ENCODE results near the gene IFNA17. TPM values are rescaled to one million over a fixed set of nuclear protein-coding genes. Genes with fewer than 3 reads are reported as not detected.
A peak's percentile ranks its signal among the peaks of the same experiment; 100 is the strongest.
"Not testable (repeated sequence)": the region's sequence is repeated elsewhere in the genome, so short reads cannot be mapped to it uniquely, and the experiment has no call there.

Gene IFNA17
- total RNA-seq, 4 donors from 2014 or later = not detected

DNA sequence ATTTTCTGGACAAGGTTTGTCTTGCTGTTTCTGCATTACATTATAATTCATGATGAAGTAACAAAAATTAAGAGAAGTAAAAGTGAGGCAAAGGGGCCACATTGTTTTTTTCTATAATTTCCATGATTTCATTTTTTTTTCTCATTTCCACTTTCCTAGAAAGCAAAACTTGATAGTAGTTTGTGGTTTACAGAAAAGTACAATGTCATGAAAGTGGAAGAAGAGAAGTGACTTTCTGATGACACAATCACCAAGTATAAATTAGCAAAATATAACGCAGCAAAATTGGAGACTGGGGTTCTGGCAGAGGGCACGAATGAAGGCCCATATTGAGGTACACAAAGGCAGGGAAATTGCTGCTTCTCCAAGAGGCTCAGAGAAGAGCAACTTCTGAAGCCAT, 16.8 kb upstream of the IFNA17 start:
- WGBS = 59% methylated on average over 2 of the region's 2 CpGs
- Histone ChIP-seq H3K9me3 (no peaks in the 10 kb centered on the region), H3K36me3 (no peaks in the 10 kb centered on the region), H3K4me3 (no peak overlapping the region), H3K4me1 (no peaks in the 10 kb centered on the region), H3K27ac (no peak overlapping the region), H3K27me3 (no peaks in the 10 kb centered on the region)
- no peak for TF ChIP-seq EP300 (IDR thresholded peaks at IDR 0.05)
- no peak for DNase-seq (ENCODE audit: low spot score in 2 of 2)

DNA sequence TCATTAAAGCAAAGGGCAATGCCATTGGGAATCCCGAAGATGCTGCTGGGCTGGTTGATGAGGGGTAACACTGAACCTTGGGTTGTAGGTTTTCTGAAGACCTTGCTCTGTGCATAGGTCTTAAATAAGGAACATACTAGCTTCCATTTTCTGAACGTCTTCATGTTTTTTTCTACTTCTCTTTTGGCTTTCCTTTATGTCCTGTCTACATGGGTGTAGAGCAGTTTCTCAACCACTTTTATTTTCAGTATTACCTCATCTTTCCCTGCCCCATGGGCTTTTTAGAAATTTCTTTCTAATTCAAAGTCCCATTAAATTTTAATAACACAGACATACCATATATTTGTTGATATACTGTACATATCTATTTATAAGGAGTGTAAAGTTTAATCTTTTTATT, 11.9 kb upstream of the IFNA17 start, which contains the start of gene IFNA14:
Gene IFNA14 (minus strand): TSS at position 95 of the 400 bp plus-strand sequence. CDS start 70 bp downstream, at position 25.
- WGBS = 82% methylated on average over 2 of the region's 2 CpGs
- Histone ChIP-seq H3K9me3 (no peaks in the 10 kb centered on the region), H3K36me3 (no peaks in the 10 kb centered on the region), H3K4me1 (no peaks in the 10 kb centered on the region), H3K4me3 (no peak within 1 kb of the TSS), H3K27me3 (no peaks in the 10 kb centered on the region), H3K27ac (no peak within 1 kb of the TSS)
- DNase-seq (ENCODE audit: low spot score in 2 of 2) = no peak
- TF ChIP-seq POLR2A (IDR thresholded peaks at IDR 0.05) = no peak
- TF ChIP-seq POLR2AphosphoS5 (IDR thresholded peaks at IDR 0.05) = no peak
- no peak for TF ChIP-seq EP300 (IDR thresholded peaks at IDR 0.05)
- TF ChIP-seq, protein P1, sequence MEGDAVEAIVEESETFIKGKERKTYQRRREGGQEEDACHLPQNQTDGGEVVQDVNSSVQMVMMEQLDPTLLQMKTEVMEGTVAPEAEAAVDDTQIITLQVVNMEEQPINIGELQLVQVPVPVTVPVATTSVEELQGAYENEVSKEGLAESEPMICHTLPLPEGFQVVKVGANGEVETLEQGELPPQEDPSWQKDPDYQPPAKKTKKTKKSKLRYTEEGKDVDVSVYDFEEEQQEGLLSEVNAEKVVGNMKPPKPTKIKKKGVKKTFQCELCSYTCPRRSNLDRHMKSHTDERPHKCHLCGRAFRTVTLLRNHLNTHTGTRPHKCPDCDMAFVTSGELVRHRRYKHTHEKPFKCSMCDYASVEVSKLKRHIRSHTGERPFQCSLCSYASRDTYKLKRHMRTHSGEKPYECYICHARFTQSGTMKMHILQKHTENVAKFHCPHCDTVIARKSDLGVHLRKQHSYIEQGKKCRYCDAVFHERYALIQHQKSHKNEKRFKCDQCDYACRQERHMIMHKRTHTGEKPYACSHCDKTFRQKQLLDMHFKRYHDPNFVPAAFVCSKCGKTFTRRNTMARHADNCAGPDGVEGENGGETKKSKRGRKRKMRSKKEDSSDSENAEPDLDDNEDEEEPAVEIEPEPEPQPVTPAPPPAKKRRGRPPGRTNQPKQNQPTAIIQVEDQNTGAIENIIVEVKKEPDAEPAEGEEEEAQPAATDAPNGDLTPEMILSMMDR (IDR thresholded peaks at IDR 0.05) = no peak

DNA sequence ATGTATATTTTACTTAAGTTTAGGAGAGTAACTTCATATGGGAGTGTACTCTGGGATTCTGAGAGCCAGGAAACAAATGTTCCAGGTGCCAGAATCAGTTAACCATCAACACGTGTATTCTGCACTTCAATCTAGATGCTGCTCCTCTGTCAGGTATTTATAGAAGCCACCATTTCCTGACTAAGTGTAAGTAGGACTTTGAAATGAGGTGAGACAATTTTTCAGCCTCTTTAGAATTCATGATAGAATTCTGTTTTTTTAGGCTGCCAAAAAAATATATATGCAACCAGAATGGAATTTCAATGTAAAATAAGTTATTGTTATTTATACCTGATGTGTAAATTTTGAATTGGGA, 8.3 kb upstream of the IFNA17 start:
- not testable (repeated sequence) for H3K4me1 ChIP-seq; H3K4me3 ChIP-seq; H3K27me3 ChIP-seq; H3K9me3 ChIP-seq; H3K36me3 ChIP-seq; DNase-seq (ENCODE audit: low spot score in 2 of 2); H3K27ac ChIP-seq
- WGBS = 14% methylated on average over 1 of the region's 1 CpG

DNA sequence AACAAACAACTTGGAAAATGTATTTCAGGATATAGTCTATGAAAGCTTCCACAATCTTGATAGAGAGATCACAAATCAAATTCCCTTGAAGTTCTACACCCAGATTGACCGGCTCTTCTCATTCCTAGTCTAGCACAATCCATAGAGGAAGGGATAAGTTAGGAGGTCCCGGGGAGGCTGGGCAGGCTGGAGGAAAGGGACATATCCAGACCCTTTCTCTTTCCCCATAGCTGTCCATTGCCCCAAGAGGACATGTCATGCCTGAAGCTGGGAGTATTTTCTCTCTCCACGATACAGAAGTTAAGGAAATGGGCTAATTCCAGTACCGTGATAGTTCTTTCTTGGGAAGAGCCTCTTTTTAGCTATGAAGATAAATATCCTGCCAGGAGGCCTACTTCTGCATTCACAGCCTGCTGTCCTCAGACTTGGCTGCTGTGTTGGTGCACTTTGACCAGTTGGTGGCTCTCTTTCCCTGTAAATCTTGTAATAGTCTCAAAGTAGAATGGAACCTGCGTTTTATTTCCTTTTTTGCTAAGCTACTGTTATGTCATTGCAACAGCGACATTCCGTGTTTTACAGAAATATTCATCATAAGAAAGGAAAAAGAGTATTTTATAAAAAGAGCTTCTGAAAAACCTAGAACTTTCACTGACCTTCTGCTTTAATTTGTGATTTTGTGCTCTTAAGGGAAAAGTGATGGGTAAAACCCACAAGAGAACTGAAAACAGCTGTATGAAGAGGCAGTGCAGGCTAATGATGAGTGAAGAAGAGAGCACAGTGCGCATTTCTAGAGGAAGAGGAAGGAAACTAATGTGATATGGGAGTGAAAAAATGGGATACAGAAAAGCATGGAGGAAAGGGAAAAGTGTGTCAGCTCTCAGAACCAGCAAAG, 7.7 kb upstream of the IFNA17 start:
- DNase-seq (ENCODE audit: low spot score in 2 of 2); H3K36me3 ChIP-seq; H3K27me3 ChIP-seq; H3K4me1 ChIP-seq; H3K9me3 ChIP-seq; H3K27ac ChIP-seq; H3K4me3 ChIP-seq: not testable (repeated sequence)
- 42% methylated on average over 8 of the region's 8 CpGs for WGBS

DNA sequence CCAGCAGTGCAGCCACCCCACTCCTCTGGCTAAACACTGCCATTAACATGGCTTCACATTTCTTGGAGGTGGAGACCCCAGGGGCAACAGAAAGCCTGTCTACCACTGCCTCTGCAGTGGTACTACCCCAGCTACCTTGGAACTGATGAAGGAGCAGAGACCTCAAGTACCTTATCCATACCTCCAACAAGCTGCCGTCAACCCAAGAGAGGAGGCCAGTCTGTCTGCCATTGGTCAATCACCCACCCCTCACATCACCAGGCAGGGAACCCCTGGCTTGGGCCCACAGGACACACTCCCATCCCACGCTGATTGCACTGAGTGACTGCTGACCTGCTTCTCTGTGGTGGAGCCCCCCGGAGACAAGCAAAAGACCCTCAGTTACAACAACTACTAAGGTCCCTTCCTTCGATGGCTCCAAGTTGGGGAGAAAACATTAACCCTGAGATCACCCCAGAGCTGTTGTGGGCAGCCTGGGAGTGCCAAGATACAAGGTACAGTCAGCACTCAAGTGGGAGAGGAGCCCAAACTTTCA, 6.2 kb upstream of the IFNA17 start:
- Histone ChIP-seq H3K9me3 (no peaks in the 10 kb centered on the region), H3K4me1 (no peaks in the 10 kb centered on the region), H3K27ac (no peak overlapping the region), H3K36me3 (no peaks in the 10 kb centered on the region), H3K27me3 (no peaks in the 10 kb centered on the region), H3K4me3 (no peak overlapping the region)
- no peak for DNase-seq (ENCODE audit: low spot score in 2 of 2)
- TF ChIP-seq EP300 (IDR thresholded peaks at IDR 0.05) (no peak), POLR2A (IDR thresholded peaks at IDR 0.05) (no peak), POLR2AphosphoS5 (IDR thresholded peaks at IDR 0.05) (no peak)
- TF ChIP-seq, protein P1 (IDR thresholded peaks at IDR 0.05) = no peak
- 72% methylated on average over 2 of the region's 4 CpGs for WGBS

DNA sequence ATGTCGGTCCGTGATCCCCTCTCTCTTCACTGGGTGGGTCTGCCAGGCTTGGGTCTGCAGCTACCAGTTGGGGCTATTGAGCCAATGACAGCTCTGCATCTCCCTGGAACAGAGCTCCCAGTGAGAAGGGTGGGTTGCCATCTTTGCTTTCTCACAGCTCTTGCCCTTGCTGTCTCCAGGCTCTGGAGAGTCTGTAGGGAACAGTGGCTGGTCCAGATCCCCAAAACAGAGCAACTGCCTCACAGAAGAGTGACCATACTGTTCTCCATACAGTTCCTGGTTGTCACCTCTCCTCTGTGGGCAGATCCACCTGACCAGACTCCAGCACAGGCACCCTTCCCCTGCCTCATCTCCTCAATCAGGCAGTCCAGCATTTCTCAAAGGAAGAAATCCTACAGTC, 5.2 kb upstream of the IFNA17 start:
- no peaks in the 10 kb centered on the region for H3K9me3 ChIP-seq
- 100% methylated on average over 1 of the region's 2 CpGs for WGBS
- TF ChIP-seq POLR2AphosphoS5 (IDR thresholded peaks at IDR 0.05) (no peak), EP300 (IDR thresholded peaks at IDR 0.05) (no peak), POLR2A (IDR thresholded peaks at IDR 0.05) (no peak)
- TF ChIP-seq, protein P1 (IDR thresholded peaks at IDR 0.05) = no peak
- no peaks in the 10 kb centered on the region for H3K27me3 ChIP-seq
- no peak overlapping the region for H3K27ac ChIP-seq
- DNase-seq (ENCODE audit: low spot score in 2 of 2) = no peak
- H3K36me3 ChIP-seq = no peaks in the 10 kb centered on the region
- no peak overlapping the region for H3K4me3 ChIP-seq
- H3K4me1 ChIP-seq = no peaks in the 10 kb centered on the region

DNA sequence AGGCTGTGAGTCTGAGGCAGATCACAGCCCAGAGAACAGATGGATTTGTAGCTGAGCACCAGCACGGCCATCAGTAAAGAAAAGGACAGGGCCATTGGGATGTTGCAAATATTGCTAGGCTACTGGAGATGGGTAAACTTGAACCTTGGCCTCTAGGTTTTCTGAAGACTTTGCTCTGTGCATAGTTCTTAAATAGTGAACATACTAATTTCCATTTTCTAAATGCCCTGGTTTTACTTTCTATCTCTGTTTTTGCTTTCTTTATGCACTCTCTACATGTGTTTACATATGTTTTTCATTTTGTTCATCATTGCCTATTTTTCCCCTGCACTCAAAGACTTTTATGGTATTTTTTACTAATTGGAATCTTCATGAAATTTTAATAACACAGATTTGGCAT, 10.8 kb downstream of the IFNA17 start, which contains the start of gene IFNA16:
Gene IFNA16 (minus strand): TSS at position 101 of the 400 bp plus-strand sequence. CDS start 6 bp downstream, at position 95.
- H3K36me3 ChIP-seq; H3K4me1 ChIP-seq; H3K9me3 ChIP-seq; H3K4me3 ChIP-seq; H3K27me3 ChIP-seq; H3K27ac ChIP-seq; DNase-seq (ENCODE audit: low spot score in 2 of 2): not testable (repeated sequence)
- WGBS = 71% methylated on average over 1 of the region's 1 CpG

DNA sequence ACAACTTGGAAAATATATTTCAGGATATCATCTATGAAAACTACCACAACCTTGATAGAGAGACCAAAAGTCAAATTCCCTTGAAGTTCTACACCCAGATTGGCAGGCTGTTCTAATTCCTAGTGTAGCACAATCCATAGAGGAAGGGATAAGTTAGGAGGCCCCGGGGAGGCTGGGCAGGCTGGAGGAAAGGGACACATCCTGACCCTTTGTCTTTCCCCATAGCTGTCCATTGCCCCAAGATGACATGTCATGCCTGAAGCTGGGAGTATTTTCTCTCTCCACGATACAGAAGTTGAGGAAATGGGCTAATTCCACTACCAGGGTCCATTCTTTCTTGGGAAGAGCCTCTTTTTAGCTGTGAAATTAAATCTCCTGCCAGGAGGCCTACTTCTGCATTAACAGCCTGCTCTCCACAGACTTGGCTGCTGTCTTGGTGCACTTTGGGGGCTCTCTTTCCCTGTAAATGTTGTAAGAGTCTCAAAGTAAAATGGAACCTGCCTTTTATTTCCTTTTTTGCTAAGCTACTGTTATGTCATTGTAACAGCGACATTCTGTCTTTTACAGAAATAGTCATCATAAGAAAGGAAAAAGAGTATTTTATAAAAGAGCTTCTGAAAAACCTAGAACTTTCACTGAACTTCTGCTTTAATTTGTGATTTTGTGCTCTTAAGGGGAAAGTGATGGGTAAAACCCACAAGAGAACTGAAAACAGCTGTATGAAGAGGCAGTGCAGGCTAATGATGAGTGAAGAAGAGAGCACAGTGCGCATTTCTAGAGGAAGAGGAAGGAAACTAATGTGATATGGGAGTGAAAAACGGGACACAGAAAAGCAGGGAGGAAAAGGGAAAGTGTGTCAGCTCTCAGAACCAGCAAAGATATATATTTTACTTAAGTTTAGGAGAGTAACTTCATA, 14.4 kb downstream of the IFNA17 start:
- not testable (repeated sequence) for H3K36me3 ChIP-seq; DNase-seq (ENCODE audit: low spot score in 2 of 2); H3K27me3 ChIP-seq; H3K27ac ChIP-seq; H3K4me3 ChIP-seq; H3K9me3 ChIP-seq; H3K4me1 ChIP-seq
- WGBS = 40% methylated on average over 5 of the region's 5 CpGs

DNA sequence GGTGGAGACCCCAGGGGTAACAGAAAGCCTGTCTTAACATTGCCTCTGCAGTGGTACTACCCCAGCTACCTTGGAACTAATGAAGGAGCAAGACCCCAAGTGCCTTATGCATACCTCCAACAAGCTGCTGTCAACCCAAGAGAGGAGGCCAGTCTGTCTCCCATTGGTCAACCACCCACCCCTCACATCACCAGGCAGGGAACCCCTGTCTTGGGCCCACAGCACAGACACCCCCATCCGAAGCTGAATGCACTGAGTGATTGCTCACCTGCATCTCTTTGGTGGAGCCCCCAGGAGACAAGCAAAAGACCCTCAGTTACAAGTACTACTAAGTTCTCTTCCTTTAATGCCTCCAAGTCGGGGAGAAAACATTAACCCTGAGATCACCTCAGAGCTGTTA, 15.9 kb downstream of the IFNA17 start:
- not testable (repeated sequence) for H3K4me1 ChIP-seq, H3K36me3 ChIP-seq, H3K27ac ChIP-seq, H3K27me3 ChIP-seq, H3K4me3 ChIP-seq, H3K9me3 ChIP-seq
- WGBS = 82% methylated on average over 1 of the region's 2 CpGs
- DNase-seq (ENCODE audit: low spot score in 2 of 2) = peak in 1 of 2 donors; percentile 24
